Measurements from ENCODE around the gene CDC42EP5.
A peak's percentile ranks its signal among the peaks of the same experiment; 100 is the strongest.
"Not testable (repeated sequence)": the region's sequence is repeated elsewhere in the genome, so short reads cannot be mapped to it uniquely, and the experiment has no call there.

The CDC42EP5 gene

DNA sequence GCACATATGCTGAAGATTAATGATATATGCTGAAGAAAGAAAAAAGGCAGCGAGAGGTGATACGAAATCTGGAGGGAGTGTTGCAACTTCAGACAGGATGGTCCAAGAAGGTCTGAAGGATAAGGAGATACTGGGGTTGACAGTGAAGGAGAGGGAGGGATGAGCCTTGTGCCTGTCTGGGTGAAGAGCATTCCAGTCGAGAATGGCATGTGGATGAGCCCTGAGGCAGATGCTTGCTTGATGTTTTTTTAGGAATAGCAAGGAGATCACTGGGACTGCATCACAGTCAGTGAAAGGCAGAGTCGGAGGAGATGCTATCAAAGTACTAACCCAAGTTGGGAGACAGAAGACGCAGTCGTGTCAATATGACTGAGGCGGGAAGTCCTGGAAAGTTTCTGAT, 16.2 kb upstream of the CDC42EP5 start:
- no peak for DNase-seq (ENCODE audit: low spot score)

DNA sequence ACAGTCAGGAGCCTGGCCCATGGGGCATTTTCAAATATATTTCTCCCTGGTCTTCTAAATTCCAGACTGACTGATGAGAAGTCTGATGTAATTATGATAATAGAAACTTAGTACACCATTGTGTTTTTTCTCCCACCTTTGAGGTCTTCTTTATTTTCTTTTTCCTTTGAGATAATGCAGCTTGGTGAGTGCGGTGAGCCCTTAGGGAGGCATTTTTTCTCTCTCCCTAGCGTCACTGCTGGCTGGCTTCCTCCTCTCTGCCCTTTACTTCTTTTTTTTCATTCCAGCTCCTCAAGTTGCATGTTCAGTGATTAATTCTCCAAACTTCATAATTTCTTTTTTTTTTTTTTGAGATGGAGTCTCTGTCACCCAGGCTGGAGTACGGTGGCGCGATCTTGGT, 12.8 kb upstream of the CDC42EP5 start:
- DNase-seq (ENCODE audit: low spot score) = no peak

DNA sequence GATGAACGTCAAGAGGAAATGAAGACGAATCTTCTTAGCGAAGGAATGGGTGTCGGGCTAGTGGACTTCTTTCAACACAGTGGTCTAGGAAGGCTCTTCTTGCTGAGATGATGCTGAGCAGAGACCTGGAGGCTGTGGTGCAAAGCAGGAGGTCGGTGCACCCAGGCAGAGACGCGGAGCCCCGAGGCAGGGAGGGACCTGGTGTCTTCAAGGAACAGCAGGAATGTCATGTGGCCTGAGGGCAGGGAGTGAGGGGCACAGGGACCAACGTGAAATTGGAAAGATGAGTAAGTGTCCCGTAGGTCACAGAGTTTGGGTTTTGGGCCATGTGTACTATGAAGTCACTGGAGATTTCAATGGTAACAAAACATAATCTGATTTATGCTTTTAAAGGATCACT, 11.4 kb upstream of the CDC42EP5 start:
- no peak for DNase-seq (ENCODE audit: low spot score)

DNA sequence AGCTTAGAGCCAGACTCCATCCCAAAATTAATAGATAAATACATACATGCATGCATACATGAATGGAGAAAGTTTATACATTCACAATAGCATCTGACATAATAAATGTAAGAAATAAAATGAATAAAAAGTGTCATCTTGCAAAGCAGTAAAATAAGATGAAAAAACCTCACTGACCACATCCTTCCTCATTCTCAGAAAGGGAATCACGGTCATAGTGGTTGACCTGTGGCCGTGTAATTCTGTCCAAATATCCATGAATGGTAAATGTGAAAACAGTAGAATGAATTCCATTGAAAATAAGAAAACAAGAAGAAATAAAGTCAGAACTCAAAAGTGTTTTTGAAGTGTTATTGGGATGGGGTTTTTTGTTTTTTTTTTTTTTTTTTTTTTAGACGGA, 9.8 kb upstream of the CDC42EP5 start:
- no peak for DNase-seq (ENCODE audit: low spot score)

DNA sequence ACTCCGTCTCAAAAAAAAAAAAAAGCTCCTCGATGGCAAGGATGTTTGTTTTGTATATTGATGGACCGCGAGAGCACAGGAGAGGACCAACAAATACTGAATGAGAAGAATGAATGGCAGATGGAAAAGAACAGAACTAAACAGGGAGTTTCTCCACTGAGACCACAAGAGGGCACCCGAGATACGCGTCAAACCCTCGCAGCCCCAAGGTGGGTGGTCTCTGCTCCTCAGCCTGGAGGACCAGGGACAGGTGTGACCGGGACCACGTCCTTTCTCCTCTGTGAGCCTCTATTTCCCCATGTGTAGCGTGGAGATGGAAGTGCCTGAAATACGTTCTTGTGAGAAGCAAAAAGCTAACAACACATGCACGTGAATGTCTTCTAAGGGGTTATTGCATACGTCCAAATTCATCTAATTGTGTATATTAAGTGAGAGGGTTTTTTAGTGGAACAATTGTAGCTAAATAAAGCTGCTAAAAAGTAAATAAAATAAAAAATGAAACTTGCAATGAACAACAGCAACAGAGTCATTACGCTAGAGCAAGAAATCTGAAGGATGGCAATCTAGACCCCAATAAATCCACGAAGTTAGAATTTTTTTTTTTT, 8.3 kb upstream of the CDC42EP5 start:
- DNase-seq (ENCODE audit: low spot score) = no peak

DNA sequence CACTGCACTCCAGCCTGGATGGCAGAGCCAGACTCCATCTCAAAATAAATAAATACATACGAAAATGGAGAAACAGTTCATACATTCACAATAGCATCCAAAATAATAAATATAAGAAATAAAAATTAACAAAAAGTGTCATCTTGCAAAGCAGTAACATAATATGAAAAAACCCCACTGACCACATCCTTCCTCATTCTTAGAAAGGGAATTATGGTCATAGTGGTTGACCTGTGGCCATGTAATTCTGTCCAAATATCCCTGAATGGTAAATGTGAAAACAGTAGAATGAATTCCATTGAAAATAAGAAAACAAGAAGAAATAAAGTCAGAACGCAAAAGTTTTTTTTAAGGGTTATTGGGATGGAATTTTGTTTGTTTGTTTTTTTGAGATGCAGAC, 7.0 kb upstream of the CDC42EP5 start:
- no peak for DNase-seq (ENCODE audit: low spot score)

DNA sequence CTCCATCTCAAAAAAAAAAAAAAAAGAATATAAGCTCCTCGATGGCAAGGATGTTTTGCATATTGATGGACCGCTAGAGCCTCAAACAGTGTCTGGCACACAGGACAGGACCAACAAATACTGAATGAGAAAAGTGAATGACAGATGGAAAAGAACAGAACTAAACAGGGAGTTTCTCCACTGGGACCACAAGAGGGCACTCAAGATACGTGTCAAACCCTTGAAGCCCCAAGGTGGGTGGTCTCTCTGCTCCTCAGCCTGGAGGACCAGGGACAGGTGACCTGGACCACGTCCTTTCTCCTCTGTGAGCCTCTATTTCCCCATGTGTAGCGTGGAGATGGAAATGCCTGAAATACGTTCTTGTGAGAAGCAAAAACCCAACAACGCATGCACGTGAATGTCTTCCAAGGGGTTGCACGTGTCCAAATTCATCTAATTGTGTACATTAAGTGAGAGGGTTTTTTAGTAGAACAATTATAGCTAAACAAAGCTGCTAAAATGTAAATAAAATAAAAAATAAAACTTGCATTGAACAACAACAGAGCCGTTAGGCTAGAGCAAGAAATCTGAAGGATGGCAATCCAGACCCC, 5.7 kb upstream of the CDC42EP5 start:
- DNase-seq (ENCODE audit: low spot score) = no peak

DNA sequence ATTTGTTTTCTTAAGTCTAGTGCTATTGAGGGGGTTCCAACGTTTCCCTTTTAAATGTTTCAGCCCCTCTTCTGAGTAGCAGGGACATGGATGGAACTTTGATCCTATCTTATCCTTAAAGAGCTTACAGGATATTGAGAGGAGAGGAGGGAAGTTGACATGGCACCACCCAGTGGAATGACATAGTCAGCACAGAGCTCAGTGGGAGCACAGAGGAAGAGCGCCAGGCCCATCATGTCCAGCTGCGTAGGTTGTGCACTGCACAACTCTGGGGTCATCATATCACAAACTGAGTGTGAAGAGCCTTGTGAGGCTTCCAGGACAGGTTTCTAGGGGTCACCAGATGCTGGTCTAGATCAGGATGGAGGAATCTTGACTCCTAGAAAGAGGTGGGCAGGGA, 4.6 kb upstream of the CDC42EP5 start:
- DNase-seq (ENCODE audit: low spot score) = no peak

DNA sequence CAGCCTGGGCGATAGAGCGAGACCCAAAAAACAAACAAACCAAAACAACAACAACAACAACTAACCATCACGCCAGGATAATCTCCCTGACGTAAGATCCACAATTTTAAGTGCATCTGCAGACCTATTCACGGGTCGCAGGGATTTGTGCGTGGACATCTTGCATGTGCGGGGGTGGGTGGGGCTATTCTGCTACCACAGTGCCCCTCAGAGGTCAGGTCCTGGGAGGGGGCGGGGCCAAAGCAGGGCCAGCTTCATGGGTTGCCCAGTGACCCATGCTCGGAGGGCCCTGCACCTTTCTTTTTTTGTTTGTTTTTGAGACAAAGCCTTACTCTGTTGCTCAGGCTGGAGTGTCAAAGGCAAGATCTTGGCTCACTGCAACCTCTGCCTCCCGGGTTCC, 2.6 kb upstream of the CDC42EP5 start:
- DNase-seq (ENCODE audit: low spot score) = no peak

DNA sequence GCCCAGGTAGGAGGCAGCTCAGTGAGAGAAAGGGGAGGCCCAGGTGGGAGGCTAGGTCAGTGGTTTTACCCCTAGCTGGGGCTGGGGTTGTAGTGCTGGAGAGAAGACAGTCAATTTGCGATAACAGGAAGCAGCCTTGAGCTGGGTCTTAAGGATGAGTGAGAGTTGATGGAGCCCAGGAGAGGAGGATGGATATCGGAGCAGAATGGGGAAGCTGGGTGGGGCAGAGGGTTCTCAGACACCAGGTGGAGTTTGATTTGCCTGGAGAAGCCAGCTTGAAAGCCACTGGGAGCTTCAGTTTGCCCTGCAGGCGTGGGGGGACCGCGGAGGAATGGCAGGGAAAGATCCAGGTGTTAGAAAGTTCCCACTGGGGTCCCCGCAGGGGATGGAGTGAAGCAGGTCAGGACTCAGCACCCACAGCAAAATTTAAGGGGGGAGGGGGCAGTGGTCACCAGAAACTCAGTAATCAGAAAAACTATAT, 836 bp upstream of the CDC42EP5 start:
- DNase-seq (ENCODE audit: low spot score) = no peak

DNA sequence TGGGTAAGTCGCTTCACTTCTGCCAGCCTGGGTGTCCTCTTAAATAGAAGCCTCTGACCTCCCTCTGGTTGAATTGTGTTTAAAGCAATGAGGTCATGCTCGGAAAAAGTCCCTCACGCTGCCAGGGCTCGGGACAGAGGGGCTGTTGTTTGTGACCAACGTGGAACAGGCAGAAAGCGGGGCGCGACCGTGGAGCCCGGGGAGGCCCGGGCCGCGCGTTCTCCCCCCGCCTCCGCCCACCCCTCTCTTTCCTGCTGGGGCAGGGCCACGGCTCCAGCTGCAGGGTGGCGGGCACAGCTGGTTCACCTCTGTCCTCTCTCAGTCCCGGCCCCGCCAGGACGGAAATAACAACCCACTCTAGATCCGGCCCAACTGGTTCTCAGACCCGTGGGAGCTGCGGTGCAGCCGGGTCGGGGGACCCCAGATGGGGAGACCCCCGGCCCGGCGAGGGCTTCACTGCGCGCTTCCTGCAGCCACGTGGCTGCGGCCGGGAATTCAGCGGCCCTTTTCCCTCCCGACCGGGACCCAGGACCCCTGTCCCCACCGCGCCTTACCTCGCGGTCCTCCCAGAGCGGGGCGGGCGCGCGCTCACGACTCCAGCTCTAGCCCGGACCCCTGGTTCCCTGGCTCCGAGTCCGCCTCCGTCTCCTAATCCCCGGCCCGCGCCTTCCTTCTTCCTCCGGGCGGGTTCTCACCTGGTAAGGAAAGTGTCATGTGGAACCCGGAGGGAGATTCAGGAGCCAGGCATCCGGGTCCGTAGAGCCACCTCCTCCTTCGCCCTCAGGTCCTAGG, 1.9 kb downstream of the CDC42EP5 start:
- peak; percentile 28 for DNase-seq (ENCODE audit: low spot score)

DNA sequence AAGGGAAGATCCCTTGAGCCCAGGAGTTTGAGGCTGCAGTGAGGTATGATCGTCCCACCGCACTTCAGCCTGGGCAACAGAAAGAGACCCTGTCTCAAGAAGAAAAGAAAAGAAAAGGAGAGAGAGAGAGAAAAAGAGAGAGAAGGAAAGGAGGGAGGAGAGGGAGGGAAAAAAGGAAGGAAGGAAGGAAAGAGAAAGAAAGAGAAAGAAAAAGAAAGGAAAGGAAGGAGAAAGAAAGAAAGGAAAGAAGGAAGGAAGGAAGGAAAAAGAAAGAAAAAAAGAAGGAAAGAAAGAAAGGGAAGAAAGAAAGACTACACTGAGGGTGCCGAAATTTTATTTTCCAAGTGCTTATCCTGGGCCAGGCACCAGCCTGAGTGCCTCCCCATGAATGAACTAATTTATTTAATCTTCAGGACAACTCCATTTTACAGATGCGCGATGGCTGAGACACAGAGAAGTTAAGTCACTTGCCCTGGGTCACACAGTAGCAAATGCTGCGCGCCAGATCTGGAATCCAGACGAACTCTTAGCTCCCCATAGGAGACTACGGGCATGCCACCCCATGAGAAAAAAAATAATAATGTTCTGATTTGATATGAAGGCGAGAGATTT, 2.7 kb downstream of the CDC42EP5 start:
- DNase-seq (ENCODE audit: low spot score) = no peak

DNA sequence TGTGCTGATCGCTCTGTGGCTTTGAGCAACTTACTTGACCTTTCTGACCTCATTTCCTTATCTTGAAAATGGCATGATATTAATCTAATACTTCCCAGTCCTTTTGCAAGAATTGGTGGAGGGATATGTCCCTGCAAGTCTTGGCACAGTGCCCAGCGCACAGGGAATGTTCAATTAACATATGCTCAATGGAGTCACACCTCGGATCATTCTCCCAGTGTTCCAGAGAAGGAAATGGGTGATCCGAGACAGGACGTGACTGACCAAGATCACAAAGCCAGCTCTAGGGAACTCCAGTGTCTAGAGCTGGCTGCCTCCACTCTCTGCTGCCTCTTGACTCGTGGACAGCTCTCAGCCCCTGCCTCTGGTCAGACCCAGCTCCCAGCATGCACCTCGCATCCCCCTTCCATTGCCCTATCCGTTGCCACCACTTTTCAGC, 3.6 kb downstream of the CDC42EP5 start:
- no peak for DNase-seq (ENCODE audit: low spot score)

DNA sequence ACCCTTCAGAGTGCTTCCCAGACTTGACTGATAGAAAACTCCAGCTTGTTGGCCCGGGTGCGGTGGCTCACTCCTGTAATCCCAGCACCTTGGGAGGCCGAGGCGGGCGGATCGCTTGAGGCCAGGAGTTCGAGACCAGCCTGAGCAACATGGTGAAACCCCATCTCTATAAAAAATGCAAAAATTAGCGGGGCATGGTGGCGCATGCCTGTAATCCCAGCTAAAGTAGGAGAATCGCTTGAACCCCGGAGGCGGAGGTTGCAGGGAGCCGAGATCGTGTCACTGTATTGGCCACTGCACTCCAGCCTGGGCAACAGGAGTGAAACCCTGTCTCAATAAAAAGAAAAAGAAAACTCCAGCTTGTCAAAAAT, 7.0 kb downstream of the CDC42EP5 start:
- not testable (repeated sequence) for DNase-seq (ENCODE audit: low spot score)

DNA sequence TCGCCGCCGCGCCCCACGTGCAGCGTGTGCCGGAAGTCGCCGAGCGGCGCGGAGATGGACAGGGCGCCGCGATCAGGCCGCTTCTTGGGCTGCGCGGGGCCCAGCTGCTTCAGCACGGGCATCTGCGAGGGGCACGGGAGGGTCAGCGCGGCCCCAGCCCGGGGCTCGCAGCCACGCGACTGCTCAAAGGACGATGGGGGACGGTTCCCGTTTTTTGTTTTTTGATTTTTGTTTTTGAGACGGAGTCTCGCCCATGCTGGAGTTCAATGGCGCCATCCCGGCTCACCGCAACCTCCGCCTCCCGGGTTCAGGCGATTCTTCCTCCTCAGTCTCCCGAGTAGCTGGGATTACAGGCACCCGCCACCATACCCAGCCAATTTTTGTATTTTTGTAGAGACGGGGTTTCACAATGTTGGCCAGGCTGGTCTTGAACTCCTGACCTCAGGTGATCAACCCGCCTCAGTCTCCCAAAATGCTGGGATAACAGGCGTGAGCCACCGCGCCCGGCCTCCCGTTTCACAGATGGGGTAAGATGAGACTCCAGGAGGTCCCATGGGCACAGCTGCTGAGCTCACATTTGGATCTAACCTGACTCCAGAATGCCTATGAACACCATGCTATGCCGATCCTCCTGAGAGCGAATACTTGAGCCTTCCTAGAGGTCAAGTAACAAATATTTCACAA, 7.5 kb downstream of the CDC42EP5 start:
- no peak for DNase-seq (ENCODE audit: low spot score)

DNA sequence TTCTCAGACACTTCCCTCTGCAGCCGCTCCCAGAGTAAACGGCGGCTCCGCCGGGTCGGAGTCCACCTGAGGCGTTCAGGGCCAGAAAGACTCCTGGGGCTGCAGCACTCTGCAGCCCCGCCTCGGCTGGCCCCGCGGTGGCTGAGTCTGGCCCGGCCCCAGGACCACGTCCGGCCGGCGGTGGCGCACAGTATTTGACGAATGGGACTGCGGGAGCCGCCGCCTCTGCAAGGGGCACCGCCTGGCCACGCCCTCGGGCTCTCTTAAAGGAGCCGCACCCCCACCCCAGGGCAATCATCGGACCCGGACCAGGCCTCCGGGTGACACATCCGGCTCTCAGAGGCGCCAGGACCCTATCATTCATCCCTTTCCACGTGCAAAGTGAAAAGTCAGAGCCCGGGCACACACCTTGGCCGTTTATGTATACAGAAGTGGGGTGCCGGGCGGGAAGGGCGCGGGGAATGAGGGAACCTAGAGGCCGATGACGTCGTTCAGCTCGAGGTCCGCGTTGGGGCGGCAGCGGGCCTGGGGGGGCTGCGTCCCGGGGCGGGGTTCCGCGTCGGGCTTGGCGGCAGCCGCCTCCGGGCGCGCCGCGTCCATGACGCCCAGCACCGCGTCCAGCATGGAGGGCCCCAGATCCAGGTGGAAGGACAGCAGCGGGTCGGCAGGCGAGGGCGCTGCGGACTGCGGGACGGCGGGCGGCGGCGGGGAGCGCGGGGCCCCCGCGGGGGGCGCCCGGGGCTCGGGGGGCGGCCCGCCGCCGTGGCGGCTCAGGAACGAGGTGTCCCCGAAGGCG, 8.3 kb downstream of the CDC42EP5 start:
- peak; percentile 91 for DNase-seq (ENCODE audit: low spot score)

DNA sequence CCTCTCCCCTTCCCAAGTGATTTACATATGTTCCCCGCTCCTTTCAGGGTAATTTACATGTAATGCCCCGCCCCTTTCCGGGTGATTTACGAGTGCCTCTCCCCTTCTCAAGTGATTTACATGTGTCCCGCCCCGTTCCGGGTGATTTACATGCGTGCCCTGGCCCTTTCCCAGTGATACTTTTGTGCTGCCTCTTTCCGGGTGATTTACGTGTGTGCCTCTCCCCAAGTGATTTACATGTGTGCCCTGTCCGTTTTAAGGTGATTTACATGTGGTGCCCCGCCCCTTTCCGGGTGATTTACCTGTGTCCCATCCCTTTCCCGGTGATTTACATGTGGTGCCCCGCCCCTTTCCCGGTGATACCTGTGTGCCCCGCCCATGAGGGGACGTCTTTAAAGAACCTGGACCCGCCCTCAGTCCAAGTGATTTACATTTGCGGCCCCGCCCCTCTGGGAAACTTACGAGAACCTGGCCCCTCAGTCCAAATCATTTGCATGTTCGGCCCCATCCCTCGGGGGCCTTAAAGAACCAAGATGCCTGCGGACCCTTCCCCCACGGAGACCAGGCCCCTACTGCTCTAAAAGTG, 9.0 kb downstream of the CDC42EP5 start:
- peak; percentile 98 for DNase-seq (ENCODE audit: low spot score)

DNA sequence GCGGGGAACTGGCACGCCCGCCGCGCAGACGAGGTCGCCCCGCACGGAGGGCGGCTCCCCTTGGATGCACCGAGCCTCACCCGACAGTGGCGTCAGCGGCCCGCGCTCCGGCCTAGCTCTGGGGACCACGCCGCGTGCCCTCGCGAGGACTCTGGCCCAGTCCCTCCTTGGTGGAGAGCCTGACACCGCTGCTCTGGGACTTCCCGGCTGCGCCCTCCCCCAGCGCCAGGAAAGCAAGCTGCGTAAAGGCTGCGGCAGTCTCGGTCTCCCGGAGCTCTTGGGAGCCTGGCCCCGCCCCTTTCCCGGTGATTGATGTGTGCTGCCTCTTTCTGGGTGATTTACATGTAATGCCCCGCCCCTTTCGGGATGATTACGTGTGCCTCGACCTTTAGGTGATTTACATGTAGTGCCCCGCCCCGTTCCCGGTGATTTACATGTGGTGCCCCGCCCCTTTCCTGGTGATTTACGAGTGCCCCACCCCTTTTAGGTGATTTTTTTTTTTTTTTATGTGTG, 9.5 kb downstream of the CDC42EP5 start, which contains the start of gene LENG9:
LENG9 (minus strand) TSS at position 248 of the 513 bp plus-strand sequence. CDS start 252 bp downstream, outside the sequence.
- DNase-seq (ENCODE audit: low spot score) = peak; percentile 100

DNA sequence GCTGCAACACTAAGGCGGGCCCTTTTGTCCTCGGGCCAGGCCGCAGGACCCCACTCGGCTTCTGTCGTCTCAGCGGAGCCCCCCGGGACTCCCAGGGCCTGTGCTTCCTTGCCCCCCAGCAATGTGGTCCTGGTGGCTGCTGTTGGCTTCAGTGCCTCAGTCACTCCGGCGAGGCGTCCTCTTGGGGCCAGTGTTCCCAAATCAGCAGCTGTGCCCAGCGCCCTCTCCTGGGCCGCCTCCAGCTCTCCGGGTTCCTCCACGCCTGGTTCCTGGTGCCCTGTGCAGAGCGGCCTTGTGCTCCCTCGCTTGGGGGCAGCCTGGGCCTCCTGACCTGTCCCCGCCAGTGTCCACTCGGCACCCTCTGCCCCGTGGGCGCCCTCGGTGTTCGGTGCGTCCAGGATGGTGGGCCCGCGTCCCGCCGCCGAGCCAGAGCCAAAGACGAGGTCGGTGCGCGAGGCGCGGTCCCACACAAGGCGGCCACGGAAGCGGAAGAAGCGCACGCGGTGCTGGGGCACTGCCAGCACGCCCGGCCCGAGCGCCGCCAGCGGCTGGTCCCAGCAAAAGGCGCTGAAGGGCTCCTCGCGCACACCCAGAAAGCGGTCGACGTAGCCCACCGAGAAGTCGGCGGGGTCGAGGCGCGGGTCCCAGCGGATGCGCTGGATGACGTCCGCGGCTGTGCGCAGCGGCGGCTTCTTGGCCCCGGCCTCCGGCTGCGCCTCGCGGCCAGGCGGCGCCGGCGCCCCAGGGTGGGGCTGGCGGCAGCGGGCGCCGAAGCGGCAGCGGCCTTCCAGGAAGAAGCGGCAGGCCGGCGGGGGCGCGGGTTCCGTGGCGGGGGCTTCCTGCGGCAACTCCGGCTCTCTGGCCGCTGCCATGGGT, 10.2 kb downstream of the CDC42EP5 start:
- DNase-seq (ENCODE audit: low spot score) = peak; percentile 53

All from LoVo (cell line).